ENCODE measurements around the gene BAD.

- TF ChIP-seq CTCF (IDR thresholded peaks at IDR 0.05; ENCODE audit: low read depth, low read length, missing input control) (no peak), MAX (IDR thresholded peaks at IDR 0.05) (no peak), GABPA (IDR thresholded peaks at IDR 0.05 in 1 of 2, conservative IDR thresholded peaks at IDR 0.05 in 1 of 2) (no peak), ATF3 (IDR thresholded peaks at IDR 0.05) (no peak), SP1 (IDR thresholded peaks at IDR 0.05) (no peak), NR2F2 (IDR thresholded peaks at IDR 0.05) (no peak), TAF1 (conservative IDR thresholded peaks at IDR 0.05) (no peak), ZBTB33 (IDR thresholded peaks at IDR 0.05) (no peak), YY1 (IDR thresholded peaks at IDR 0.05) (no peak), RXRA (IDR thresholded peaks at IDR 0.05) (no peak), REST (IDR thresholded peaks at IDR 0.05) (no peak), EGR1 (IDR thresholded peaks at IDR 0.05; ENCODE audit: low read depth in 2 of 2) (no peak)
Measured at GRCh38 chr11:64296236-64296635, 11.8 kb upstream of the BAD start.
